OCI-LY3 (cell line): ENCODE measurements around the gene PHC1.
"Not testable (repeated sequence)": the region's sequence is repeated elsewhere in the genome, so short reads cannot be mapped to it uniquely, and the experiment has no call there.

Source experiments
- H2AFZ ChIP-seq: fragments of 200-600, 300-600 bp; shearing (Covaris generic); 2 replicates; pipeline ENCODE4 v1.6.0; 2014; ENCODE audit warnings: antibody characterized with exemption, low read depth, low read length
- H3K27ac ChIP-seq: fragments of 200-600, 300-600 bp; sonication (generic); 2 replicates; pipeline ENCODE4 v1.5.1; 2014; ENCODE audit warnings: mild to moderate bottlenecking, low read length, moderate library complexity, mixed read lengths
- H3K27me3 ChIP-seq: fragments of 200-600, 300-600 bp; sonication (generic); 2 replicates; pipeline ENCODE4 v1.6.1; 2014; ENCODE audit warnings: low read depth, low read length, mixed read lengths
- H3K36me3 ChIP-seq: fragments of 200-600, 300-600 bp; sonication (generic); replicated peaks from 2 replicates; pipeline ENCODE3; 2014; ENCODE audit warnings: low read depth, low read length, mixed read lengths
- H3K4me1 ChIP-seq: fragments of 300-600, 200-600 bp; sonication (generic); 2 replicates; pipeline ENCODE4 v1.6.1; 2014; ENCODE audit warnings: low read length, mixed read lengths
- H3K4me2 ChIP-seq: fragments of 200-600, 300-600 bp; sonication (generic); 2 replicates; pipeline ENCODE4 v1.6.1; 2014; ENCODE audit warnings: low read length, mixed read lengths
- H3K4me3 ChIP-seq: fragments of 300-600, 200-600 bp; sonication (generic); 2 replicates; pipeline ENCODE4 v1.5.1; 2014; ENCODE audit warnings: antibody characterized with exemption, mild to moderate bottlenecking, low read length, moderate library complexity
- H3K79me2 ChIP-seq: fragments of 300-600, 200-600 bp; shearing (Covaris generic); 2 replicates; pipeline ENCODE4 v1.6.1; 2014; ENCODE audit warnings: mild to moderate bottlenecking, low read length, mixed read lengths
- H3K9ac ChIP-seq: fragments of 300-600, 200-600 bp; shearing (Covaris generic); 2 replicates; pipeline ENCODE4 v1.6.0; 2014; ENCODE audit warnings: mild to moderate bottlenecking, low read length, moderate library complexity
- H3K9me3 ChIP-seq: fragments of 200-600, 300-600 bp; shearing (Covaris generic); 2 replicates; pipeline ENCODE4 v1.6.1; 2014; ENCODE audit warnings: low read length, mixed read lengths; ENCODE audit not compliant: insufficient read depth
- H4K20me1 ChIP-seq: fragments of 200-600, 300-600 bp; sonication (generic); 2 replicates; pipeline ENCODE4 v1.6.1; 2016; ENCODE audit warnings: low read length, mixed read lengths; ENCODE audit not compliant: insufficient read depth
- CTCF ChIP-seq: fragments of 200-600, 300-600 bp; sonication (generic); IDR thresholded peaks from 2 replicates; pipeline ENCODE4 v1.5.1; 2014; ENCODE audit warnings: antibody characterized with exemption, low read length, low read depth
- EZH2phosphoT487 ChIP-seq: fragments of 200-600 bp; shearing (Covaris generic); IDR thresholded peaks from 2 replicates; pipeline ENCODE4 v1.6.1; 2018; ENCODE audit warnings: antibody characterized with exemption, mixed run types, low read depth

PHC1 gene

GRCh38 chr12:8917751-8918150 is 3.4 kb downstream of the PHC1 start:
- no peak overlapping the region for H3K27ac ChIP-seq
- H3K4me3 ChIP-seq = no peak overlapping the region
- H4K20me1 ChIP-seq = no peaks in the 10 kb centered on the region
- 0 out of 2 replicates have a peak, but pooled peaks cover 4% of the 10 kb centered on the region for H3K27me3 ChIP-seq
- H2AFZ ChIP-seq = no peak overlapping the region
- TF ChIP-seq EZH2phosphoT487 (no peak), CTCF (no peak)
- H3K36me3 ChIP-seq = no peaks in the 10 kb centered on the region
- no peaks in the 10 kb centered on the region for H3K9me3 ChIP-seq
- peaks cover 14% of the 10 kb centered on the region for H3K4me1 ChIP-seq
- H3K9ac ChIP-seq = no peak overlapping the region
- no peaks in the 10 kb centered on the region for H3K79me2 ChIP-seq
- H3K4me2 ChIP-seq = no peak overlapping the region

- not testable (repeated sequence) for H3K4me1 ChIP-seq, H3K4me2 ChIP-seq, H3K4me3 ChIP-seq, H3K27me3 ChIP-seq, H4K20me1 ChIP-seq, H3K9ac ChIP-seq, H3K79me2 ChIP-seq, H3K9me3 ChIP-seq, H3K27ac ChIP-seq, H3K36me3 ChIP-seq, H2AFZ ChIP-seq
Measured at GRCh38 chr12:8919643-8920042, 5.3 kb downstream of the PHC1 start.

DNA sequence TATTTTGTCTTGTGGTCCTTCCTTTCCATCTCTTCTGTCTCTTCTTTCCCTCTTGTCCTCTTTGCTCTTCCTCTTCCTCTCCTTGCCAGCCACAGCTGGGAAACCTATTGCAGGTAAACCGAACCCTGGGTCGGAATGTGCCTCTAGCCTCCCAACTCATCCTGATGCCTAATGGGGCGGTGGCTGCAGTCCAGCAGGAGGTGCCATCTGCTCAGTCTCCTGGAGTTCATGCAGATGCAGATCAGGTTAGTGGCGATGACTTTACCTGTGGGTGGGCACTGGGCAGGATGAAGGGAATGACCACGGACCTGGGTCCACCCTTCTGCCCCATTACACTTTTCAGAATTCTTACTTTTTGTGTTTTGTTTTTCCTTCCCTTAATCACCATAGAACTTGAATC is 8.2 kb downstream of the PHC1 start:
- Histone ChIP-seq H3K27ac (no peak overlapping the region), H3K4me1 (no peaks in the 10 kb centered on the region), H3K27me3 (no peaks in the 10 kb centered on the region), H4K20me1 (no peaks in the 10 kb centered on the region), H3K36me3 (no peaks in the 10 kb centered on the region), H2AFZ (no peak overlapping the region), H3K9me3 (no peaks in the 10 kb centered on the region), H3K79me2 (no peaks in the 10 kb centered on the region), H3K9ac (no peak overlapping the region), H3K4me2 (no peak overlapping the region), H3K4me3 (no peak overlapping the region)
- TF ChIP-seq EZH2phosphoT487 (no peak), CTCF (no peak)

GRCh38 chr12:8930655-8931323 is 16.5 kb downstream of the PHC1 start:
- not testable (repeated sequence) for H3K9me3 ChIP-seq, H4K20me1 ChIP-seq, H3K27me3 ChIP-seq, H3K4me1 ChIP-seq, H3K4me3 ChIP-seq, H3K36me3 ChIP-seq, H2AFZ ChIP-seq, H3K79me2 ChIP-seq, H3K27ac ChIP-seq, H3K4me2 ChIP-seq, H3K9ac ChIP-seq

GRCh38 chr12:8932464-8932863 is 18.2 kb downstream of the PHC1 start:
- not testable (repeated sequence) for H3K36me3 ChIP-seq

DNA sequence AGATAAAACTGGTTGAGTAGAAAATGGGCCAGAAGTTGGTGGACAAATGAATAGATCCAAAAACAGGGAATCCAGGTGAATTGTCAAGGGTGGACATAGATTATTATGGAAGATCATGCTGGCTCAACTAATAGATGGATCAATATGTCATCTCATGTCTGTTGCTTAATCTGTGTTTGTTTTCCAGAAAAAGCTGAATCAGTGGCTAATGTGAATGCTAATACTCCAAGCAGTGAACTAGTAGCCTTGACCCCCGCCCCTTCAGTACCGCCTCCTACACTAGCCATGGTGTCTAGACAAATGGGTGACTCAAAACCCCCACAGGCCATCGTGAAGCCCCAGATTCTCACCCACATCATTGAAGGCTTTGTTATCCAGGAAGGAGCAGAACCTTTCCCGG is 19.8 kb downstream of the PHC1 start:
- H3K4me1 ChIP-seq, H4K20me1 ChIP-seq, H3K9ac ChIP-seq, H3K4me2 ChIP-seq, H3K79me2 ChIP-seq, H3K4me3 ChIP-seq, H3K27me3 ChIP-seq, H2AFZ ChIP-seq, H3K9me3 ChIP-seq, H3K27ac ChIP-seq: not testable (repeated sequence)
- peaks cover 11% of the 10 kb centered on the region for H3K36me3 ChIP-seq

More at GRCh38 chr12:8932464-8932863, 18.2 kb downstream of the PHC1 start:
- H3K79me2 ChIP-seq, H3K27me3 ChIP-seq, H3K4me2 ChIP-seq, H4K20me1 ChIP-seq, H2AFZ ChIP-seq, H3K9ac ChIP-seq, H3K27ac ChIP-seq, H3K4me3 ChIP-seq, H3K4me1 ChIP-seq, H3K9me3 ChIP-seq: not testable (repeated sequence)
